Neural crest cell (in vitro differentiated cells): ENCODE results near the gene SYT8. TPM values are rescaled to one million over a fixed set of nuclear protein-coding genes. Genes with fewer than 3 reads are reported as not detected.
A peak's percentile ranks its signal among the peaks of the same experiment; 100 is the strongest.

Source experiments
- DNase-seq: peaks from one replicate; pipeline ENCODE4 v3.0.0; 2021; ENCODE audit warnings: low read depth, mixed read lengths, low spot score
- H3K27ac Mint-ChIP-seq: one replicate; pipeline ENCODE4 v1.8.0; 2021; ENCODE audit warnings: mild to moderate bottlenecking, mixed read lengths; ENCODE audit not compliant: unreplicated experiment
- H3K27me3 Mint-ChIP-seq: 2 replicates; pipeline ENCODE4 v1.8.0; 2021; ENCODE audit warnings: low read depth, mild to moderate bottlenecking, mixed read lengths
- H3K36me3 Mint-ChIP-seq: 2 replicates; pipeline ENCODE4 v1.8.0; 2021; ENCODE audit warnings: low read depth, mild to moderate bottlenecking, mixed read lengths
- H3K4me1 Mint-ChIP-seq: 2 replicates; pipeline ENCODE4 v1.8.0; 2021; ENCODE audit warnings: mixed read lengths
- H3K4me3 Mint-ChIP-seq: one replicate; pipeline ENCODE4 v1.8.0; 2021; ENCODE audit warnings: mild to moderate bottlenecking, mixed read lengths
- H3K9me3 Mint-ChIP-seq: 2 replicates; pipeline ENCODE4 v1.8.0; 2021; ENCODE audit warnings: mixed read lengths
- total RNA-seq: library from RNA; stranded (reverse); gene quantifications from 2 replicates; pipeline ENCODE4 v1.2.1, GENCODE V29; 2021
- TF ChIP-seq, protein P1 (sequence below): fragments of 200-600 bp; sonication (generic); conservative IDR thresholded peaks from 2 replicates; pipeline ENCODE4 v1.5.0; 2021; ENCODE audit warnings: antibody characterized with exemption, mild to moderate bottlenecking

SYT8 gene
- total RNA-seq, 1 donor from 2014 or later = not detected

DNA sequence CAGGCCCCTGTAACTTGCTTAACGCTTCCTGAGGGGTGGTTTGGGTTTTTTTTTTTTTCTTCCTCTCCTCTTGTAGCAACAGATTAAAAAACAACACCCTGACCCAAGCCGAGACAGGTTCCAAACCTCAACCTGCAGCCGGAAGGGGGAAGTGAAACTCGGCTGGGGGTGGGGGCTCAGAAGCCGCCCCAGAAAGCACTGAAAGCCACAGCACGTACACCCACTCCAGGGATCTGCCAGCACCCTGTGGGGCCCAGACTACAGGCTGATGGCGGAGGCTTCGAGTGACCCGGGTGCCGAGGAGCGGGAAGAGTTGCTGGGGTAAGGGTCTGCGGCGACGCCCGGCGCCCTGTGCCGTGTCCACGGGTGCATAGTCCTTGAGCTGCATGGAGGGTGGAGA is 18.1 kb downstream of the SYT8 start, which contains the start of gene LSP1:
Gene LSP1 (plus strand): TSS at position 208 of the 400 bp plus-strand sequence. CDS start 61 bp downstream, at position 269.
- H3K27me3 Mint-ChIP-seq = no peaks in the 10 kb centered on the region
- no peak for DNase-seq
- TF ChIP-seq, protein P1, sequence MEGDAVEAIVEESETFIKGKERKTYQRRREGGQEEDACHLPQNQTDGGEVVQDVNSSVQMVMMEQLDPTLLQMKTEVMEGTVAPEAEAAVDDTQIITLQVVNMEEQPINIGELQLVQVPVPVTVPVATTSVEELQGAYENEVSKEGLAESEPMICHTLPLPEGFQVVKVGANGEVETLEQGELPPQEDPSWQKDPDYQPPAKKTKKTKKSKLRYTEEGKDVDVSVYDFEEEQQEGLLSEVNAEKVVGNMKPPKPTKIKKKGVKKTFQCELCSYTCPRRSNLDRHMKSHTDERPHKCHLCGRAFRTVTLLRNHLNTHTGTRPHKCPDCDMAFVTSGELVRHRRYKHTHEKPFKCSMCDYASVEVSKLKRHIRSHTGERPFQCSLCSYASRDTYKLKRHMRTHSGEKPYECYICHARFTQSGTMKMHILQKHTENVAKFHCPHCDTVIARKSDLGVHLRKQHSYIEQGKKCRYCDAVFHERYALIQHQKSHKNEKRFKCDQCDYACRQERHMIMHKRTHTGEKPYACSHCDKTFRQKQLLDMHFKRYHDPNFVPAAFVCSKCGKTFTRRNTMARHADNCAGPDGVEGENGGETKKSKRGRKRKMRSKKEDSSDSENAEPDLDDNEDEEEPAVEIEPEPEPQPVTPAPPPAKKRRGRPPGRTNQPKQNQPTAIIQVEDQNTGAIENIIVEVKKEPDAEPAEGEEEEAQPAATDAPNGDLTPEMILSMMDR = no peak
- H3K27ac Mint-ChIP-seq = peak within 1 kb of the TSS; percentile 71
- H3K36me3 Mint-ChIP-seq = no peaks in the 10 kb centered on the region
- no peaks in the 10 kb centered on the region for H3K9me3 Mint-ChIP-seq
- H3K4me1 Mint-ChIP-seq = no peaks in the 10 kb centered on the region
- H3K4me3 Mint-ChIP-seq = no peak within 1 kb of the TSS

DNA sequence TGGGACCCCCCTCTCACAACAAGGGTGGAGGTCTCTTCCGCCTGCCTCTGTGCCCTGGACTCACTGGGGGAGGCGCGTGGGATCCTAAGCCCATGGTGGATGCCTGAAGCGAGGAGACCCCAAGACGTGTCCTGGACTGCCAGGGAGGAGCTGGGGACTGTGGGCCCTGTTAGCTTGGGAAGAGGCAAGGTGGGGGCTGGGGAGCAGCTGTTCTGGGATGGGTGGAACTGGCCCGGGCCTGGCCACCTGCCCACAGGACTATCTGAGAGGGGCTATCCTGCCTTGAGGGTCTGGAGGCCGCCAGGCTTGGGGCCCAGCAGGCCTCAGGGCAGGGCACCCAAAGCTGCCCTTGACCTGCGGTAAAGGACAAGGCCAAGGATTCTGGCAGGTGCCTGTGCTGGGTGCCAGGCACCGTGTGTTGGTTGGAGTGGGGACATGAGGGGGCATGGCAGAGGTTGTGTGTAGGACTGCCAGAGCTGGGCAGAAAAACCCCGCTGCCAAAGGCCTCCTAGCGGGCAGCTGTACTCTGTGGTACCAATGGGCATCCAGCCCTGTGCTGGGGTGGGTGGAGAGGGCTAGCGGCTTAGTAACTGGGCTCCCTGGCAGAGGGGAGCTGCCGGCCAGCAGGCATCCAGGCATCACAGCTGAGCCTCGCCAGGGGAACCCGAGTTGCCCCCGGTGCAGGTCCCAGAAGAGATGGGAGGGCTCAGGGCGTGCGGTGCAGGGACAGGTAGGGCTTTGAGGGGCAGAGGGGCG is 18.8 kb downstream of the SYT8 start:
- DNase-seq = no peak
- H3K9me3 Mint-ChIP-seq = no peaks in the 10 kb centered on the region
- H3K27me3 Mint-ChIP-seq = no peaks in the 10 kb centered on the region
- peak overlapping the region; percentile 71 for H3K27ac Mint-ChIP-seq
- H3K36me3 Mint-ChIP-seq = no peaks in the 10 kb centered on the region
- no peaks in the 10 kb centered on the region for H3K4me1 Mint-ChIP-seq
- TF ChIP-seq, protein P1 = no peak
- H3K4me3 Mint-ChIP-seq = no peak overlapping the region

DNA sequence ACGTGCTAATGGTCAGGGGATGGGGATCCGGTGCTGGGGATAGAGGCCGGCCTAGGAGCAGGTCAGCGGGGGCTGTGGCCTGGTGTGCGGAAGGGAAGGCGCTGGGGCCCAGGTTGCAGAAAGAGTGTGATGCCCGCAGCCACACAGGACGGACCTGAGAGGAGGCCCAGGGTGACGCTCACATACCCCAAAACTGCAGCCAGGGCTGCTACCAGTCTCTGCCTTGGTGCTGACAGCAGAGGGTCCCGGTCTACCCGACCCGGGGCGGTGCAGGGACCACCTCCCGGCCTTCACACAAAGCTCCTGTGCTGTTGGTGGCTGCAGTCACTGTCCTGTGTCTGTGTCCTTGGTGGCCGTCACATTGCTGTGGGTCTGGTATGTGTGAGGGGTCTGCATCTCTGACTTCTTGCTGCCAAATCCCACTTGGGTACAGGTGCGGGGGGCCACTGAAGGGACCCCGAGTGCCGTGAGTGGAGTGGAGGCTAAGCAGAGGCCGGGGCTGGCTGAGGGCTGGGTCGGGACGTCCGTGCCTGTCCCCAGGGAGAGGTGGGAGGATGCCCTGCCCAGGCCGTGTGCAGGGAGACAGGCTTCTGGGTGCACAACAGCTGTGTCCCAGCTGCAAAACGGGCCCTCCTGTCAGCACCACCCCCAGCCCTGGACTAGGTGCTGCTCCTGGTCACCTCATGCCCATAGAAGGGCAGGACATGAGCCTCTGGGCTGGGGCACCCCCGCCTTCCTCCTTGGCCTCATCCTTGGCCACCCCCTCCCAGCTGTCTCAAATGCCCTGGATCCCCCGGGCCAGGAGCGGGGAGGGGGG is 19.6 kb downstream of the SYT8 start:
- TF ChIP-seq, protein P1 = no peak
- Mint-ChIP-seq H3K9me3 (no peaks in the 10 kb centered on the region), H3K36me3 (no peaks in the 10 kb centered on the region), H3K4me3 (no peak overlapping the region), H3K27ac (no peak overlapping the region), H3K4me1 (no peaks in the 10 kb centered on the region), H3K27me3 (no peaks in the 10 kb centered on the region)
- DNase-seq = no peak

DNA sequence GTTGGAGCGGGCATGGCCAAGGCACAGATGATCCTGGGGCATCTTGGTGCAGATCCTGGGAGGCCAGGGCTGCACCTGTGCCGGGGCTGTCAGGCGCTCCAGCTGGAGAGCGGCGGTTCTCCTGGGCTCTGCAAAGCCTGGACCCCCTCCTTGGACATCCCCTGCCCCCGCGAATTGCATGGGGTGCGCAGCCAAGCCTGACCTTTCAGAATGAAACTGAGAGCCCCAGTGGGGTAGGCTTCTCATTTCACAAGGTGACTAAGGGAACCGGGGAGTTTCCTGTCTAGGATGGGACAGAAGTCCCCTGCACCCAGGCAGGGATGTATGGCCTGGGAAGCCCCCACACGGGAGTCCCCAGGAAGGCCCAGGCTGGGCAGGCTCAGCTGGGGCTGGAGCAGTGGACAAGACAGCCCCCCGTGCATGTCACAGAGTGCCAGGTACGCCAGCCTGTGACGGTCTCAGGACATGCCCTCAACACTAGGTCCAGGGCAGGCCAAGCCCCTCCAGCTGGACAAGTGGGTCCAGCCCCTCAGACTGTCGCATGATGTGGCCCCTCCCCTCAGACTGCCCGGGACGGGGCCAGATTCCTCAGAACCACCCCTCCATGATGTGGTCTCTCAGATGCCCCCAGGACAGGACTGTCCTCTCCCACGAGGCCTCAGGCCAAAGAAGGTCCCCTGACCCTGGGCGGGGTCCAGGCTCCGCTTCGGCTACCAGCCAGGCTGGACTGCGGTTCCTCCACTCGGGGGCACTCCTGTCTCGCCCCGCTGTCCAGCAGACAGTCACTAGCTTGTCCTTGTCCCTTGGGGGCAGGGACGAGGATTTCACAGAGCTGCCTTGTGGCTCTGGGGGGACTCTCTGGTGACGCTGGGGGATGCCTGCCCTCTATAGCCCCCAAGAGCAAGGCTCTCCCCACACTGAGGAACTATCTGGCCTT is 20.4 kb downstream of the SYT8 start:
- Mint-ChIP-seq H3K27me3 (no peaks in the 10 kb centered on the region), H3K4me1 (no peaks in the 10 kb centered on the region), H3K9me3 (no peaks in the 10 kb centered on the region), H3K4me3 (no peak overlapping the region), H3K27ac (no peak overlapping the region), H3K36me3 (no peaks in the 10 kb centered on the region)
- no peak for DNase-seq
- TF ChIP-seq, protein P1 = no peak

DNA sequence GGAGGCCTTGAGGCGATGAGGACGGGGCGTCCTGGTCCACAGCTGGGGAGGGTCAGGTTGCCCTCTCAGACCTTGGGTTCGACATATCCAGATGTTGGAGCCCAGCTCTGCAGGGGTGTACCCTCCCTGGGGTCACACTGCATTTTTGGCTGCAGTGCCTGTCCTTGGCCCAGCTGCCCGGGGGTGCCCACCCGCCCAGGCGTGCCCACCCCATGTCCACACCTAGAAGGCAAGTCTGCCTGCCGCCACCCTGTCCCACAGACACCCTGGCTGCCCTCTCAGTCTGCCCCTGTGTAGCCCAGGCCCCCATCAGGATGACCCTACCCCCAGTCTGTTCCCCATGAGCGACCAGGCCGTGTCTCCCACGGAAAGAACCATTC is 21.1 kb downstream of the SYT8 start:
- no peaks in the 10 kb centered on the region for H3K9me3 Mint-ChIP-seq
- no peak for DNase-seq
- H3K36me3 Mint-ChIP-seq = no peaks in the 10 kb centered on the region
- peak overlapping the region; percentile 12 for H3K27ac Mint-ChIP-seq
- no peaks in the 10 kb centered on the region for H3K27me3 Mint-ChIP-seq
- TF ChIP-seq, protein P1 = no peak
- H3K4me1 Mint-ChIP-seq = no peaks in the 10 kb centered on the region
- no peak overlapping the region for H3K4me3 Mint-ChIP-seq
